Mammary microvascular endothelial cell (primary cell): Measurements from ENCODE around the gene PNMA8B. TPM values are rescaled to one million over a fixed set of nuclear protein-coding genes. Genes with fewer than 3 reads are reported as not detected.

Experiments used
- total RNA-seq: library from RNA; depleted of rRNA; stranded (reverse); fragments of >200 nt; gene quantifications from 2 replicates; pipeline ENCODE4 v1.2.3, GENCODE V29; 2015

The PNMA8B gene
- 0.05 and 0.13 TPM in 2 replicates for total RNA-seq

GRCh38 chr19:46495786-46496099, at the start of gene PNMA8B:
TSS of gene PNMA8B (minus strand) at chr19:46495867. CDS start at chr19:46495465, 402 bp downstream.

GRCh38 chr19:46471116-46471733, 24.4 kb downstream of the PNMA8B start, which contains the start of gene PNMA8A:
TSS of gene PNMA8A (minus strand) at chr19:46471563. CDS start at chr19:46471035, 528 bp downstream.

Other genes starting within 250 kb of the PNMA8B start
- gene HIF3A, start 198.8 kb downstream of the PNMA8B start, total RNA-seq, result 10.1 and 10.7 TPM in 2 replicates
- 103 and 104 TPM in 2 replicates for gene PPP5C, start 148.8 kb downstream of the PNMA8B start, total RNA-seq
- gene CCDC8, start 82.3 kb downstream of the PNMA8B start, total RNA-seq, result 0.60 and 0.69 TPM in 2 replicates
- not detected in 2 replicates for gene PNMA8C, start 66.9 kb downstream of the PNMA8B start, total RNA-seq
- 0.80 and 0.84 TPM in 2 replicates for gene PNMA8A, start 24.3 kb downstream of the PNMA8B start, total RNA-seq
- 296 and 299 TPM in 2 replicates for gene CALM3, start 105.5 kb upstream of the PNMA8B start, total RNA-seq
- gene PTGIR, start 129.2 kb upstream of the PNMA8B start, total RNA-seq, result 0.67 and 2.7 TPM in 2 replicates
- not detected in 2 replicates for gene GNG8, start 140.3 kb upstream of the PNMA8B start, total RNA-seq
- 0.20 and 0.33 TPM in 2 replicates for gene DACT3, start 165.3 kb upstream of the PNMA8B start, total RNA-seq
- gene PRKD2, start 221.2 kb upstream of the PNMA8B start, total RNA-seq, result 48.8 and 53.1 TPM in 2 replicates